Endodermal cell (in vitro differentiated cells): ENCODE results near the gene TEP1. TPM values are rescaled to one million over a fixed set of nuclear protein-coding genes. Genes with fewer than 3 reads are reported as not detected.

ENCODE experiments used
- DNase-seq: peaks from one replicate; pipeline ENCODE4 v3.0.0-alpha.2; 2017
- H3K27ac ChIP-seq: 2 replicates; pipeline ENCODE4 v1.5.1; 2013; ENCODE audit warnings: mild to moderate bottlenecking, low read depth, low read length, moderate library complexity
- H3K27me3 ChIP-seq: 2 replicates; pipeline ENCODE4 v1.6.1; 2013; ENCODE audit warnings: mild to moderate bottlenecking, low read length, moderate library complexity; ENCODE audit not compliant: insufficient read depth, control insufficient read depth, poor library complexity, severe bottlenecking
- H3K36me3 ChIP-seq: 2 replicates; pipeline ENCODE4 v1.7.0; 2013; ENCODE audit warnings: mild to moderate bottlenecking, low read length, moderate library complexity; ENCODE audit not compliant: control insufficient read depth, insufficient read depth
- H3K4me1 ChIP-seq: one replicate; pipeline ENCODE4 v1.7.0; 2013; ENCODE audit warnings: low read length; ENCODE audit not compliant: control insufficient read depth, insufficient read depth
- H3K4me3 ChIP-seq: 2 replicates; pipeline ENCODE4 v1.5.1; 2013; ENCODE audit warnings: mild to moderate bottlenecking, low read length, moderate library complexity
- H3K9ac ChIP-seq: 2 replicates; pipeline ENCODE4 v1.6.1; 2013; ENCODE audit warnings: mild to moderate bottlenecking, low read length, moderate library complexity; ENCODE audit not compliant: poor library complexity, severe bottlenecking; ENCODE audit errors: extremely low read depth
- H3K9me3 ChIP-seq: 2 replicates; pipeline ENCODE4 v1.6.1; 2013; ENCODE audit warnings: mild to moderate bottlenecking, low read length, moderate library complexity; ENCODE audit not compliant: control insufficient read depth
- H3K27ac Mint-ChIP-seq: 2 replicates; pipeline ENCODE4 v1.8.0; 2020; ENCODE audit warnings: mixed read lengths
- H3K27me3 Mint-ChIP-seq: 2 replicates; pipeline ENCODE4 v1.8.0; 2021; ENCODE audit warnings: mild to moderate bottlenecking, mixed read lengths; ENCODE audit not compliant: insufficient read depth
- H3K36me3 Mint-ChIP-seq: 2 replicates; pipeline ENCODE4 v1.8.0; 2020; ENCODE audit warnings: low read depth, mixed read lengths
- H3K4me1 Mint-ChIP-seq: 2 replicates; pipeline ENCODE4 v1.8.0; 2020; ENCODE audit warnings: mixed read lengths
- H3K4me3 Mint-ChIP-seq: 2 replicates; pipeline ENCODE4 v1.8.0; 2020; ENCODE audit warnings: mild to moderate bottlenecking, moderate library complexity, mixed read lengths
- H3K9me3 Mint-ChIP-seq: 2 replicates; pipeline ENCODE4 v1.8.0; 2020; ENCODE audit warnings: mild to moderate bottlenecking, mixed read lengths
- CTCF ChIP-seq: fragments of 200-600 bp; sonication (generic); conservative IDR thresholded peaks from 2 replicates; pipeline ENCODE4 v1.5.0; 2021; ENCODE audit warnings: antibody characterized with exemption, mild to moderate bottlenecking
- WGBS, 2 experiments: methylation state at CpG; one replicate each; pipeline versions ENCODE4 v1.1.5 to v1.1.7; 2013; ENCODE audit warnings: missing lambda C conversion rate in 2 of 2, mixed read lengths in 1 of 2; ENCODE audit not compliant: insufficient coverage in 1 of 2, insufficient read length in 1 of 2; 5-methylcytosine and 5-hydroxymethylcytosine counted together
- total RNA-seq, 2 donors: library from RNA; stranded (reverse); fragmentation: NEBNext Ultra II Directional in 1 of 2; extraction: Animal tissue kit (Norgen Biotek cat#: 25700) in 1 of 2; gene quantifications; 2 replicates in 1 of 2; 3 replicates in 1 of 2; pipeline ENCODE4 v1.2.1, GENCODE V29; 2021

Gene TEP1
- total RNA-seq, 2 donors from 2014 or later: 33.8 to 34.0 TPM

GRCh38 chr14:20382526-20382925 is 30.8 kb downstream of the TEP1 start:
- no peak overlapping the region for H3K4me3 ChIP-seq
- Mint-ChIP-seq H3K36me3 (peaks cover 74% of the 10 kb centered on the region), H3K9me3 (no peaks in the 10 kb centered on the region), H3K4me1 (no peaks in the 10 kb centered on the region), H3K4me3 (no peak overlapping the region), H3K27me3 (no peaks in the 10 kb centered on the region), H3K27ac (no peak overlapping the region)
- no peak overlapping the region for H3K27ac ChIP-seq
- H3K36me3 ChIP-seq: peaks cover 78% of the 10 kb centered on the region
- H3K9ac ChIP-seq: no peak overlapping the region
- H3K27me3 ChIP-seq: no peaks in the 10 kb centered on the region
- no peak for DNase-seq
- no peaks in the 10 kb centered on the region for H3K4me1 ChIP-seq
- no peaks in the 10 kb centered on the region for H3K9me3 ChIP-seq
- no peak for TF ChIP-seq CTCF
- 94 to 98% methylated on average over 4 to 12 of the region's 12 CpGs for WGBS, 2 experiments

- no peaks in the 10 kb centered on the region for H3K9me3 Mint-ChIP-seq
- Histone ChIP-seq H3K27ac (no peak overlapping the region), H3K4me1 (no peaks in the 10 kb centered on the region), H3K9ac (no peak overlapping the region), H3K27me3 (no peaks in the 10 kb centered on the region), H3K36me3 (peaks cover 77% of the 10 kb centered on the region), H3K4me3 (no peak overlapping the region), H3K9me3 (no peaks in the 10 kb centered on the region)
- H3K27ac Mint-ChIP-seq: no peak overlapping the region
- H3K4me1 Mint-ChIP-seq: no peaks in the 10 kb centered on the region
- 91 to 100% methylated on average over 3 to 7 of the region's 7 CpGs for WGBS, 2 experiments
- no peak for TF ChIP-seq CTCF
- DNase-seq: no peak
- no peak overlapping the region for H3K4me3 Mint-ChIP-seq
- peaks cover 78% of the 10 kb centered on the region for H3K36me3 Mint-ChIP-seq
- no peaks in the 10 kb centered on the region for H3K27me3 Mint-ChIP-seq
Observed at GRCh38 chr14:20381341-20381740, 32.0 kb downstream of the TEP1 start.

GRCh38 chr14:20380681-20381080 is 32.6 kb downstream of the TEP1 start:
- H3K4me3 ChIP-seq: no peak overlapping the region
- peaks cover 77% of the 10 kb centered on the region for H3K36me3 ChIP-seq
- H3K9ac ChIP-seq: no peak overlapping the region
- no peaks in the 10 kb centered on the region for H3K9me3 Mint-ChIP-seq
- no peaks in the 10 kb centered on the region for H3K27me3 ChIP-seq
- TF ChIP-seq CTCF: no peak
- H3K27me3 Mint-ChIP-seq: no peaks in the 10 kb centered on the region
- WGBS, 2 experiments: 93 to 98% methylated on average over 4 to 6 of the region's 6 CpGs
- no peak overlapping the region for H3K27ac ChIP-seq
- no peaks in the 10 kb centered on the region for H3K4me1 ChIP-seq
- no peaks in the 10 kb centered on the region for H3K9me3 ChIP-seq
- no peaks in the 10 kb centered on the region for H3K4me1 Mint-ChIP-seq
- no peak overlapping the region for H3K4me3 Mint-ChIP-seq
- H3K36me3 Mint-ChIP-seq: peaks cover 76% of the 10 kb centered on the region
- DNase-seq: no peak
- H3K27ac Mint-ChIP-seq: no peak overlapping the region
